Measurements from ENCODE around the gene VAV2. TPM values are rescaled to one million over a fixed set of nuclear protein-coding genes. Genes with fewer than 3 reads are reported as not detected.
A peak's percentile ranks its signal among the peaks of the same experiment; 100 is the strongest.

The VAV2 gene
- total and polyA plus RNA-seq, 12 donors, result 2.9 to 7.1 (median 5.0) TPM

DNA sequence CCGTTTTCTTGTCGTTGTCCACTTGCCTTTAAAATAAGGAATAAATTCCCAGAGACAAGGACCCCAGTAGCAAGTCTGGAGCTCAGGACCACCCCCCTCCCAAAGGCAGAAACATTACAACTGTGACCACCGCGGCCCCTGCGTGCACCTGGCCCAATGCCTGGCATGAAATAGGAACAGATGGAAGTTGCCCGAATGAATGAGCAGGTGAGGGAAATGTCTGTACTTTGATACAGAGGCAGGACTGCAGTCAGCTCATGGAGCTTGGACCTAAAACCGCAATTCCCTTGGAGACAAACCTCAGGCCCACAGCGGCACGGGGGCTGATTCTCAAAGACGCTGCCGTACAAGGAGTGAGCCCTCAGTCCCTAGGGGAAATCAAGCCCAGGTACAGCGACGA is 198.7 kb downstream of the VAV2 start:
- no peaks in the 10 kb centered on the region for H3K27me3 ChIP-seq
- WGBS, 2 donors, result 63 to 73% methylated on average over 13 of the region's 13 CpGs
- TF ChIP-seq, protein P1, sequence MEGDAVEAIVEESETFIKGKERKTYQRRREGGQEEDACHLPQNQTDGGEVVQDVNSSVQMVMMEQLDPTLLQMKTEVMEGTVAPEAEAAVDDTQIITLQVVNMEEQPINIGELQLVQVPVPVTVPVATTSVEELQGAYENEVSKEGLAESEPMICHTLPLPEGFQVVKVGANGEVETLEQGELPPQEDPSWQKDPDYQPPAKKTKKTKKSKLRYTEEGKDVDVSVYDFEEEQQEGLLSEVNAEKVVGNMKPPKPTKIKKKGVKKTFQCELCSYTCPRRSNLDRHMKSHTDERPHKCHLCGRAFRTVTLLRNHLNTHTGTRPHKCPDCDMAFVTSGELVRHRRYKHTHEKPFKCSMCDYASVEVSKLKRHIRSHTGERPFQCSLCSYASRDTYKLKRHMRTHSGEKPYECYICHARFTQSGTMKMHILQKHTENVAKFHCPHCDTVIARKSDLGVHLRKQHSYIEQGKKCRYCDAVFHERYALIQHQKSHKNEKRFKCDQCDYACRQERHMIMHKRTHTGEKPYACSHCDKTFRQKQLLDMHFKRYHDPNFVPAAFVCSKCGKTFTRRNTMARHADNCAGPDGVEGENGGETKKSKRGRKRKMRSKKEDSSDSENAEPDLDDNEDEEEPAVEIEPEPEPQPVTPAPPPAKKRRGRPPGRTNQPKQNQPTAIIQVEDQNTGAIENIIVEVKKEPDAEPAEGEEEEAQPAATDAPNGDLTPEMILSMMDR (IDR thresholded peaks at IDR 0.05), result no peak
- ATAC-seq (no peak), DNase-seq (no peak)
- H3K9me3 ChIP-seq, result no peaks in the 10 kb centered on the region
- H3K4me3 ChIP-seq, result peak overlapping the region in 1 of 10 donors; percentile 31
- intact Hi-C loops (cut with DNase I), result loop anchor here (1.0 to 10.0 kb wide), 8 partner anchors 199 to 309 kb away; partner anchors contain the start of gene VAV2 (in 1 of the 10)
- peaks cover 4 to 31% (median 28%) of the 10 kb centered on the region in 9 donors for H3K4me1 ChIP-seq
- peaks cover 0 to 14% (median 0%) of the 10 kb centered on the region in 9 donors for H3K36me3 ChIP-seq
- no peak overlapping the region for H3K27ac ChIP-seq

DNA sequence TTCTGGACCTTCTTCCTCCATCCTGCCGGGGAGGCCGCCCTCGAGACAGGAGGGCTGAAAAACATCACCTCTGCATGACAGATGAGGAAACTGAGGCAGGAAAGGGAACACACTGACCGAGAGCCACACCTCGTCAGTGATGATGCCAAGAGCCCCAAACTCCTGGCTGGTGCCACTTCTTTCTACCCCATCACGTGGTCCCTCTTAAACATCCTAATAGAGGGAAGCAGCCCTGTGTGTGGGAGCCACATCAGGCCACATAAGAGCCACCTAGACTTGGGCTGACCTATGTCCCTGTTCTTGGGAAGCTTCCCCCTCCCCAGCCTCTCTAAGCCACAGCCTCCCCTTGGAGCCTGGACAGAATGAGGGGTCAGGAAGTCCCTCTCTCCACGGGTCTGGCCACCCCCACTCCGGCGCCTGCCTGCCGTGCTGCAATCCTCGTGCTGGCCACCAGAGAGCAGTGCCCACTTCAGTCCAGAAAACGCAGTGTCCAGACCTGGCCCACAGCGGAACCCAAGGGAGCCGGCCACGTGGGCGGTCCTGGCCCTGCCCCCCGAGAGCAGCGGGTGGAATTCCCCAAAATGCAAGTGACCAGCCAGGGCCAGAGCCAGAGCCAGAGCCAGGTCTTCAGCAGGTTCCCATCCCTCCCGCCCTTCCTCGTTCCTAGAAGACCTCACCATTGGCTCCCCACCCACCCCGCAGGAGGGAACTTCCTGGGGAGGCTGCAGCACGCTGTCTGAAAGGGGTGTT is 199.2 kb downstream of the VAV2 start:
- H3K27me3 ChIP-seq, result no peaks in the 10 kb centered on the region
- 20 to 22% methylated on average over 22 of the region's 22 CpGs for WGBS, 2 donors
- ATAC-seq, result peak; percentile 76 to 87 (median 85)
- no peaks in the 10 kb centered on the region for H3K9me3 ChIP-seq
- intact Hi-C loops (cut with DNase I), result loop anchor here (1.0 to 10.0 kb wide), 8 partner anchors 200 to 309 kb away; partner anchors contain the start of gene VAV2 (in 1 of the 10)
- peak; percentile 77 to 82 for DNase-seq
- peak overlapping the region in 1 of 10 donors; percentile 31 for H3K4me3 ChIP-seq
- peaks cover 4 to 34% (median 30%) of the 10 kb centered on the region in 9 donors for H3K4me1 ChIP-seq
- no peak overlapping the region for H3K27ac ChIP-seq
- peaks cover 0 to 14% (median 0%) of the 10 kb centered on the region in 9 donors for H3K36me3 ChIP-seq
- TF ChIP-seq, protein P1 (IDR thresholded peaks at IDR 0.05), result peak; percentile 87 to 99 (median 96)

DNA sequence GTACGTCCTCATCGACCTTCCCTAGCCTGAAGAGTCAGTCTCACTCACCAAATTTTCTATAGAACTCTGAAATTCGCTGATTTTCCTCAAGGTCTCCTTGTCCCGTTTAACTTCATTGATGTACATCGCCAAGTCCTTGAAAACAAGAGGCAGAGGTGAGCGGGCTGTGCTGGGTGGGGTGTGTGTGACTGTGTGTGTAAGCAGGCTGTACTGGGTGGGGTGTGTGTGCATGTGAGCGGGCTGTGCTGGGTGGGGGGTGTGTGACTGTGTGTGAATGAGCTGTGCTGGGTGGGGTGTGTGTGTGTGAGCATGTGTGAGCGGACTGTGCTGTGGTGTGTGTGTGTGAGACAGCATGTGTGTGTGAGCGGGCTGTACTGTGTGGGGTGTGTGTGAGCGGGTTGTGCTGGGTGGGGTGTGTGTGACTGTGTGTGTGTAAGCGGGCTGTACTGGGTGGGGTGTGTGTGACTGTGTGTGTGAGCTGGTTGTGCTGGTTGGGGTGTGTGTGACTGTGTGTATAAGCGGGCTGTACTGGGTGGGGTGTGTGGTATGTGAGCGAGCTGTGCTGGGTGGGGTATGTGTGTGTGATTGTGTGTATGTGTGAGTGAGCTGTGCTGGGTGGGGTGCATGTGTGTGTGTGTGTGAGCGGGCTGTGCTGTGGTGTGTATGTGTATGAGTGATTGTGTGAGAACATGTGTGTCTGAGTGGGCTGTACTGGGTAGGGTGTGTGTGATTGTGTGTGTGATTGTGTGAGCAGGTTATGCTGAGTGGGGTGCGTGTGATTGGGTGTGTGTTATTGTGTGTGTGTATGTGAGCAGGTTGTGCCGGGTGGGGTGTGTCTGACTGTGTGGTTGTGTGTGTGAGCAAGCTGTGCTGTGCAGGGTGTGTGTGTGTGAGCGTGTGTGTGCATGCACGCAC is 200.1 kb downstream of the VAV2 start:
- Histone ChIP-seq H3K4me1 (peaks cover 4 to 41% (median 30%) of the 10 kb centered on the region in 9 donors), H3K4me3 (no peak overlapping the region), H3K27ac (no peak overlapping the region), H3K27me3 (no peaks in the 10 kb centered on the region), H3K36me3 (peaks cover 0 to 11% (median 0%) of the 10 kb centered on the region in 9 donors), H3K9me3 (no peaks in the 10 kb centered on the region)
- TF ChIP-seq, protein P1 (IDR thresholded peaks at IDR 0.05), result no peak
- intact Hi-C loops (cut with DNase I), result loop anchor here in 7 of 10 donors (2.0 to 10.0 kb wide), 6 partner anchors 201 to 310 kb away; partner anchors contain the start of gene VAV2 (in 1 of the 7)
- ATAC-seq, result no peak
- DNase-seq, result no peak
- 89 to 92% methylated on average over 18 of the region's 18 CpGs for WGBS, 2 donors

DNA sequence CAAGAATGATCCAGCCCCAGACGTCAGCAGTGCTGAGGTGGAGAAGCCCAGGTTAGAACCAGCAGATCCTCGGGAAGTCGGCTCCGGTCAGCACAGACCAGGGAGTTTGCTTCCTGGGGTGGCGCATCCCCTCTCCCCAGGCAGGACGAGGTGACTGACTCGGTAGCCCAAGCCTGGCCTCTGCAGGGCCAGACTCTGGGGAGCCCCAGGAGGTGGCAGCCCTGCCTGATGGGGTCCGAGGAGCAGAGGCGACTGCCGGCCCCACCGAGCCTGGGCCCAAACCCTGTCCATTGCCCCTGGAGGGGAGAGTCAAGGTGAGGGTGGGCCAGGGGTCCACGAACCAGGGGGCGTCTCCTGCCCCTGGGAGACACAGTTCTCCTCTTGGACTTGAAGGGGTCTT is 201.1 kb downstream of the VAV2 start:
- H3K9me3 ChIP-seq, result no peaks in the 10 kb centered on the region
- WGBS, 2 donors, result 94 to 95% methylated on average over 13 of the region's 13 CpGs
- H3K27me3 ChIP-seq, result no peaks in the 10 kb centered on the region
- H3K4me1 ChIP-seq, result peaks cover 4 to 47% (median 30%) of the 10 kb centered on the region in 9 donors
- DNase-seq, result no peak
- peaks cover 0 to 17% (median 0%) of the 10 kb centered on the region in 9 donors for H3K36me3 ChIP-seq
- ATAC-seq, result no peak
- intact Hi-C loops (cut with DNase I), result loop anchor here in 4 of 10 donors (5.0 to 10.0 kb wide), 3 partner anchors 304 to 311 kb away; no protein-coding TSS in a partner anchor
- no peak overlapping the region for H3K4me3 ChIP-seq
- H3K27ac ChIP-seq, result no peak overlapping the region
- TF ChIP-seq, protein P1 (IDR thresholded peaks at IDR 0.05), result no peak
